Stomach (tissue), 9 donors: Measurements from ENCODE around the gene COL13A1. TPM values are rescaled to one million over a fixed set of nuclear protein-coding genes. Genes with fewer than 3 reads are reported as not detected.

Source experiments
- DNase-seq, 2 donors: peaks; one replicate each; pipeline versions ENCODE4 v3.0.0 to v3.0.0-alpha.2; 2013 to 2019
- H3K27ac ChIP-seq, 5 donors: fragments of 200-600 bp in 4 of 5; sonication (generic) in 4 of 5; one replicate each; pipeline ENCODE4 v1.5.1; 2013 to 2019; ENCODE audit warnings: mild to moderate bottlenecking in 1 of 5, moderate library complexity in 1 of 5
- H3K27me3 ChIP-seq, 3 donors: fragments of 200-600 bp; sonication (generic); one replicate each; pipeline ENCODE4 v1.5.1; 2017 to 2019; ENCODE audit warnings: mixed run types in 1 of 3
- H3K36me3 ChIP-seq, 4 donors: fragments of 200-600 bp; sonication (generic); 1 replicate in 3 of 4; 2 replicates in 1 of 4; pipeline ENCODE4 v1.5.1; 2016 to 2019
- H3K4me1 ChIP-seq, 4 donors: fragments of 200-600 bp; sonication (generic); one replicate each; pipeline ENCODE4 v1.5.1; 2016 to 2019
- H3K4me3 ChIP-seq, 4 donors: fragments of 200-600 bp; sonication (generic) in 3 of 4; one replicate each; pipeline ENCODE4 v1.5.1; 2016 to 2019; ENCODE audit warnings: mild to moderate bottlenecking in 1 of 4
- H3K9me3 ChIP-seq, 4 donors: fragments of 200-600 bp; sonication (generic); one replicate each; pipeline ENCODE4 v1.5.1; 2016 to 2019
- CTCF ChIP-seq, 7 experiments: fragments of 450-650 bp in 4 of 7; fragments of 200-600 bp in 3 of 7; sonication (generic) in 3 of 7; IDR thresholded peaks; one replicate each; pipeline ENCODE4 v1.5.1; 2016 to 2019; ENCODE audit warnings: antibody characterized with exemption in 7 of 7, control low read depth in 2 of 7, mild to moderate bottlenecking in 1 of 7
- EP300 ChIP-seq: sonication (generic); formaldehyde crosslinking; IDR thresholded peaks from one replicate; pipeline ENCODE4 v1.6.1; 2017; ENCODE audit warnings: antibody characterized with exemption
- POLR2A ChIP-seq, 4 donors: fragments of 450-650 bp; IDR thresholded peaks; one replicate each; pipeline ENCODE4 v1.6.1; 2016; ENCODE audit warnings: antibody characterized with exemption in 4 of 4, control low read depth in 2 of 4, mild to moderate bottlenecking in 1 of 4, moderate library complexity in 1 of 4
- POLR2AphosphoS5 ChIP-seq, 3 donors: sonication (generic); formaldehyde crosslinking; IDR thresholded peaks; one replicate each; pipeline ENCODE4 v1.6.1; 2016; ENCODE audit warnings: antibody characterized with exemption in 3 of 3
- WGBS, 5 donors: extraction: QIAGEN DNeasy Blood & Tissue Kit in 3 of 5; methylation state at CpG; one replicate each; pipeline versions ENCODE4 v1.1.5 to v1.1.7; 2013 to 2018; 5-methylcytosine and 5-hydroxymethylcytosine counted together
- intact Hi-C: fragments of 100-400 bp; cut with DNase I; formaldehyde crosslinking; loops from one replicate; pipeline ENCODE4 v1.15.1; 2023; ENCODE audit warnings: low total_unique reads
- polyA plus RNA-seq, 3 donors: library from polyadenylated mRNA; stranded (reverse); fragments of 200-250 nt; gene quantifications; one replicate each; pipeline ENCODE4 v1.2.3, GENCODE V29; 2013
- total RNA-seq, 5 donors: library from RNA; depleted of rRNA; stranded (reverse); fragments of >200 nt; gene quantifications; one replicate each; pipeline versions ENCODE4 v1.1.0 to v1.2.3, GENCODE V29; 2014 to 2016
- donor health status: healthy with polysubstance abuse.
- donor health status: Bipolar disorder and iron deficiency.
- donor health status: healthy.

Gene COL13A1
- total and polyA plus RNA-seq, 8 donors: 0.58 to 9.9 (median 6.9) TPM

GRCh38 chr10:69979174-69979573, 177.5 kb downstream of the COL13A1 start:
- H3K4me1 ChIP-seq: peaks cover 0 to 4% (median 0%) of the 10 kb centered on the region in 4 donors
- no peak overlapping the region for H3K27ac ChIP-seq
- no peak for DNase-seq
- H3K36me3 ChIP-seq: no peaks in the 10 kb centered on the region
- peaks cover 0 to 41% (median 0%) of the 10 kb centered on the region in 3 donors for H3K27me3 ChIP-seq
- no peak overlapping the region for H3K4me3 ChIP-seq
- intact Hi-C loops: no loop called here
- TF ChIP-seq POLR2AphosphoS5 (IDR thresholded peaks at IDR 0.05): no peak
- no peak for TF ChIP-seq EP300
- TF ChIP-seq CTCF (IDR thresholded peaks at IDR 0.05): no peak
- no peak for TF ChIP-seq POLR2A (IDR thresholded peaks at IDR 0.05)
- H3K9me3 ChIP-seq: peaks cover 0 to 38% (median 22%) of the 10 kb centered on the region in 4 donors

GRCh38 chr10:69980672-69981071, 179.0 kb downstream of the COL13A1 start:
- Histone ChIP-seq H3K9me3 (peaks cover 0 to 38% (median 22%) of the 10 kb centered on the region in 4 donors), H3K4me3 (no peak overlapping the region), H3K36me3 (no peaks in the 10 kb centered on the region), H3K27ac (no peak overlapping the region), H3K4me1 (no peaks in the 10 kb centered on the region), H3K27me3 (peaks cover 0 to 46% (median 0%) of the 10 kb centered on the region in 3 donors)
- no peak for DNase-seq
- no peak for TF ChIP-seq CTCF (IDR thresholded peaks at IDR 0.05)
- WGBS, 5 donors: 93 to 96% (median 94%) methylated on average over 2 of the region's 2 CpGs
- intact Hi-C loops: no loop called here

GRCh38 chr10:69988094-69988493, 186.4 kb downstream of the COL13A1 start:
- TF ChIP-seq POLR2AphosphoS5 (IDR thresholded peaks at IDR 0.05): no peak
- TF ChIP-seq POLR2A (IDR thresholded peaks at IDR 0.05): no peak
- no peak for TF ChIP-seq CTCF (IDR thresholded peaks at IDR 0.05)
- TF ChIP-seq EP300: no peak
- WGBS, 5 donors: 45 to 60% (median 55%) methylated on average over 2 of the region's 2 CpGs
- peaks cover 0 to 17% (median 0%) of the 10 kb centered on the region in 3 donors for H3K27me3 ChIP-seq
- intact Hi-C loops: no loop called here
- H3K36me3 ChIP-seq: no peaks in the 10 kb centered on the region
- no peaks in the 10 kb centered on the region for H3K9me3 ChIP-seq
- DNase-seq: no peak
- no peak overlapping the region for H3K27ac ChIP-seq
- no peaks in the 10 kb centered on the region for H3K4me1 ChIP-seq
- H3K4me3 ChIP-seq: no peak overlapping the region

- H3K4me3 ChIP-seq: no peak overlapping the region
- no peak for TF ChIP-seq CTCF (IDR thresholded peaks at IDR 0.05)
- TF ChIP-seq EP300: no peak
- TF ChIP-seq POLR2A (IDR thresholded peaks at IDR 0.05): no peak
- no peak for TF ChIP-seq POLR2AphosphoS5 (IDR thresholded peaks at IDR 0.05)
- DNase-seq: no peak
- 53 to 74% (median 68%) methylated on average over 2 of the region's 2 CpGs for WGBS, 5 donors
- H3K36me3 ChIP-seq: no peaks in the 10 kb centered on the region
- H3K27me3 ChIP-seq: peaks cover 0 to 4% (median 0%) of the 10 kb centered on the region in 3 donors
- H3K4me1 ChIP-seq: no peaks in the 10 kb centered on the region
- H3K27ac ChIP-seq: no peak overlapping the region
- intact Hi-C loops: no loop called here
- no peaks in the 10 kb centered on the region for H3K9me3 ChIP-seq
Measured at GRCh38 chr10:69991151-69991550, 189.4 kb downstream of the COL13A1 start.
